ENCODE measurements around the gene CHST1.

CHST1 gene

DNA sequence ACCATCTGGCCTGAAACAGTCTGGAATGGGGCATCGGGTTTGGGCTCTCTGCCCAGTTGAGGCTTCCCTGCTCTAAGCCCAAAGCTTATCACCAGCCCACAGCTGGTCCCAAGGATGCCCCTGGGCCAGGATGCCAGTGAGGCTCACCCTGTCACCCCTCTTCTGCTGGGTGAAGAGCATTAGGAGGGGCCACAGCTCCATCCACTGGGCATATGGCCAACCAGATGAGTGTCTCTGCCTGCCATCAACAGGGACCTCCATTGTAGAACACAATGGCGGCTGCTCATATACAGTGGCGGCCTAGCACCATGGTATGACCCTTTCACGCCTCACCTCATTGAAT is 5.6 kb downstream of the CHST1 start:
- peak; percentile 26 for DNase-seq (ENCODE audit: low spot score)

DNA sequence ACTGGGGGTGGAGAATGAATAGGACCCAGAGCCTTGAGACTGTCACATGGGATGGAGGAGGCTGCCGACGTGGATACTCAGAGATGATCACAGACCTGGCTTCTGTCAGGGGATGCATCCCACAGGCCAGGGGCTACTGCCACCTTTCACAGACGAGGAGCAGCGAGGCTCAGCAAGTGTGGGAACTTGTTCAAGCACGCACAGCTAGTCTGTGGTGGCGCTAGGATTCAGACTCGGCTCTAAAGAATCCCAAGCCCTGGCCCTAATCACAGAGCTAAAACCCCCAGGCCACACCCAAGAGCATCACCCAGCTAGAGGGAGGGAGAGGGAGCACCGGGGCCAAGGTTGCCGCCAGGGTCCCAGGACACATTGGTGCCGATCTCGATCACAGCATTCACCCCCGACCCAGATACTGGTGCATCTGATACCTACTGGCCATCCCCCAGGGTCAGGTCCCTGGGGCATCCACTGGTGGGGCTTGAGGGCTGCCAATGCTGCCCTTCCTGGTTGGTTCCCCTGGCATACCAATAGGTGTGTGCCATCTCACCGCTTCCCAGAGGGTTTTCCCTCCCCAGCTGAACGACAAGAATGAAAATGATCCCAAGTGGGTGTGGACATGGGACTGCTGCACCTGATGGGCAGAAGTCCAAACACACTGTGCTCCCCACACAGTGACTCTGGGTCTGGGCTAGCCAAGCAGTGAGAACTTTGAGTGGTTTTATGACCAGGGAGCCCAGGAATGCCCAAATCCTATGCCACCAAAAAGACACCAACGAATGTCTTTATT is 6.2 kb downstream of the CHST1 start:
- DNase-seq (ENCODE audit: low spot score) = no peak

GRCh38 chr11:45658292-45658991 is 7.0 kb downstream of the CHST1 start:
- DNase-seq (ENCODE audit: low spot score) = no peak

DNA sequence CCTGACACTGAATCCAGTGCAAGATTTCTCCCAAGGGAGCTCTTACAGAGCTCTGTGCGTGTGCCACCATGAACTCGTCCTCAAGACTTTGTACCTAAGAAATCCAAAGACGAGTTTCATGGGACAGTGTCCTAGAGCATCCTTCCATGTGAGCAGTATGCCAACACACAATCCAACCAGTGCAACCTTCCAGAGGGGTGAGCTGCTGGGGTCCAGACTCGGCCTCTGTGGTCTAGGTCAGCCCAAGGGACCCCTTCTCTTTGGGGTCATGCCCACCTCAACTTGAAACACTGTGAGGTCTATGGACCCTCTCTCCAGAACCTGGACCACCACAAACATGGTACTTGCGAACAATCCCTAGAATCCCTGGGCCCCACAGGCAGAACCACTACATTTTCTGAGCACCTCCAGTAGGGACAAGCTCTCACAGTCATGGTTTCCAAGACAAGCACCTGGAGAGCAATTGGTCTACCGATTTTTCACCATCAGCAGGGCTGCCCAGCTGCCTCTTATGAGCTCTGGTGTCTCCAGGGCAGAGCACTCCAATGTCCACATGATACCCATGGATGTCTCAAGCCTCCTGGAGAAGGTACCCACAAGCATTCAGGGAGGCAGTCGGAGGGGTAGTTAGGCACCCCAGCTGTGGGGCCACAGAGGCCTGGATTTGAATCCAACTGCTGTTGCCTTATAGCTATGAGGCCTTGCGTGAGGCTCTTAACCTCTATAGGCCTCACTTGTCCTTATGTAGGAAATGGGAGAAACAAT is 7.7 kb downstream of the CHST1 start:
- DNase-seq (ENCODE audit: low spot score) = no peak

GRCh38 chr11:45655831-45656230 is 9.6 kb downstream of the CHST1 start:
- DNase-seq (ENCODE audit: low spot score) = no peak

- peak; percentile 39 for DNase-seq (ENCODE audit: low spot score)
These were observed 10.1 kb downstream of the CHST1 start for GRCh38 chr11:45655347-45655756.

GRCh38 chr11:45655012-45655283 is 10.5 kb downstream of the CHST1 start:
- no peak for DNase-seq (ENCODE audit: low spot score)

DNA sequence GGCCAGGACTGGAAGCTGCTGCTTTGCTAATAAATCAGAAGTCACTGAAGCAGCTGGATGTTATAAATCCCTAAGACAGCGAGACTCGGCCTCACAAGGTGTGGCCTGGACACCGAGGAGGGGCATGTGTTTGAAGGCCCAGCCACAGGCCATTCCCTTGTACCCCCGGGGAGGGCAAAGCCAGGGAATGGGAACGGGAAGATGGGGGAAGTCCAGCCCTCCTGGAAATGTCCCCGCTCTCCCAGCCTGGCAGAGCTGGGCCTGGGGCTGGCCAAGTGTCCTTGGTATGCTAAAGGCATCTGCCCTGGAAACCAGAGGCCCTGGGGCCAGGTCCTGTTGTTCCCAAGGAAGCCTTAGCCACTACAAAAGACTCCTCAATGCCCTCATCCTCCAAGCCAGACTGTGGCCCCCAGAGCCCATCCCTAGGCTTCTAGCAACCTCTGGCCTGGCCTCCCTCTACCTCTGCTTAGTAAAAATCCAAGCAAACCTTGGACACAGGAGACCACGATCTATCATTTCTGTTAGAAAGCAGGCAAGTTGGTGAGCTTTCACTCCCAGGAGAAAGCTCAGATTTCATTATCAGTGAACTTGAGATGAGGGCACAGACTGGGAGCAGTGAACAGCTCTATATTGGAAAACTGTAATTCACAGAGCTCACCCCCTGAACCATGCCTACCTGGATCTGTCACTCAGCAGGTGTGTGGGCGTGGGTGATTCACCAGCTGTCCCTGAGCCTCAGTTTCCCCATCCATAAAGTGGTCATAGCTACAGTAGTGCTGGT is 11.0 kb downstream of the CHST1 start:
- no peak for DNase-seq (ENCODE audit: low spot score)

GRCh38 chr11:45653277-45653676 is 12.1 kb downstream of the CHST1 start:
- no peak for DNase-seq (ENCODE audit: low spot score)

DNA sequence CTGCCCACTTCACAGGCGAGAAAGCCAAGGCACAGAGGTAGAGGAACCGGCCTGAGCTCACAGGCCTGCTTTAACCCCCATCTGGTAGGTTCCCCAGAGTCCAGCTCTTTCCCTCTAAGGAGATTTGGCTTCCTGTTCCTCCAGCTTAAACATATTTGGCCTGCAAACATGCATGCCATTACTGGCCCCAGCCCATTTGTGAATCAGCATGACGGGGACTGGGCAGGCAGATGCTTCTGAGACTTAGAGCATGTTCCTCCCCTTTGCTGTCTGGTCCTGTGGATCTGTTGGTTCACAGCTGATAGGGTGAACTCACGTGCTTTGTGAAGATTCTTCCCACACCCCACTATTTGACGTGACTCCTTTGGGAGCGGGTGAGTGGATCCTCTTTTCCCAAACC is 12.6 kb downstream of the CHST1 start:
- DNase-seq (ENCODE audit: low spot score) = no peak

DNA sequence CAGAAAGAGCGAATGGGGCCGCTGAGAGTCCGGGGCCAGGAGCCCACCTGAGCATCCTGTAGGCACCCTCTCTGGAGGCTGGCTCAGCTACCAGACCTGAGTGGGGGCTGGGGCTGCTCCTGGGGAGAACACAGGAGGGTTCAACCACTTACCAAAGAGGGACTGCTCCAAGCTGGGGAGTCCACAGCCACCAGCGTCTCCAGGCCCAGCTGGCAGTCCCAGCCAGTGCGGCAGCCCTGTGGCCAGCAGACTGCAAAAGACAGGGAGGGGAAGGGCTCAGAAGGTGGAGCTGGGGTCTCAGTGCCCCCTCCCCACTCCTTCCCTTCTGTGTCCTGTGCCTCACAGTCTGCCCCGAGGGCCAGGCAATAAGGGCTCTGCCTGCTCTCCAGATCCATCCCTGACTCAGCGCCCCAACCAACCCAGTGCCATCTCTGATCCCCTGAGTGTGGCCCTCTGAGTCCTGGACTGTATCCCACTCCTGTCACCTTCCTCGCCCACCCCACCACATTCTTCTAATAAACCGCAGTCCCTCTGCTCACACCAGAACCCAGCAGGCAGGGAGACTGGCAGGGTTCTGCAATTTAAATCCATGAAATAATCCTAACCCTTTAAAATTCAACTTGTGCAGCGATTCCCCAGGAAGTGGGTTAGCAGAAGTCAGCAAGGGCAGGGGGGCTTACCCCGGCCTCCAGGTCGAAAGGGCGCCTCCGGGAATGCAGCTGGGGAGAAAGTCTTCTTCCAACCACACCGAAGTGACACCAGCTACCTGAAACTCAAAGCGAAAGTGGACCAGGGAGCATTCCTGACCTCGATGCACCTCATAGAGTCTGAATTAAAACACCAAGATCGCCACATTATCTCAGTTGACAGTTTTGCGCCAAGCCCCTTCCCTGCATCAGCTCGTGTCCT is 13.3 kb downstream of the CHST1 start:
- no peak for DNase-seq (ENCODE audit: low spot score)

GRCh38 chr11:45651156-45651555 is 14.3 kb downstream of the CHST1 start:
- DNase-seq (ENCODE audit: low spot score) = no peak

- DNase-seq (ENCODE audit: low spot score) = no peak
These were observed 15.0 kb downstream of the CHST1 start for GRCh38 chr11:45650166-45651095.

GRCh38 chr11:45649544-45650165 is 15.8 kb downstream of the CHST1 start:
- no peak for DNase-seq (ENCODE audit: low spot score)

DNA sequence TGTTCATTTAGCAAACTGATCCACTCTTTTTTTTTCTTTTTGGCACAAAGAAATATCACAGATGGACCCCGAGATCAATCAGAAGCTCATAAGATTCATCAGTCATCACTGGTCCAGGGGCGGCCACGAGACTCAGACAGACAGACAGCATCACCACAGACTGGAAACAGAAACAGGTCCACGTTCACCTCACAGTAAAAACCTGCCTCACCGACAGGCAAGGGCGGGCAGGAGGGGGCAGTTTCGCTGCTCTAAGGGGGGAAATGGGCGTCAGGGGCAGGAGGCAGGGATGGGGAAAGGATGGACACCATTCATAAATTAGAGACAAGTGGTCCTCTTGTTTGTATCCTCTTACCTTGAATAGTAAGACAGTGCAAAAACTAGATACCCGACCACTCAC is 16.5 kb downstream of the CHST1 start:
- no peak for DNase-seq (ENCODE audit: low spot score)

GRCh38 chr11:45647786-45648185 is 17.6 kb downstream of the CHST1 start:
- DNase-seq (ENCODE audit: low spot score) = no peak

- no peak for DNase-seq (ENCODE audit: low spot score)
These were observed 18.1 kb downstream of the CHST1 start for GRCh38 chr11:45647329-45647728.

GRCh38 chr11:45646275-45646927 is 19.0 kb downstream of the CHST1 start:
- no peak for DNase-seq (ENCODE audit: low spot score)

Measured in hematopoietic multipotent progenitor cell treated with erythropoietin and hydrocortisone succinate and interleukin-3 and kit ligand, for 17 days (in vitro differentiated cells).